ENCODE data around the gene RTP3. TPM values are rescaled to one million over a fixed set of nuclear protein-coding genes. Genes with fewer than 3 reads are reported as not detected.

Gene RTP3
- total RNA-seq, 4 donors from 2014 or later, result not detected

DNA sequence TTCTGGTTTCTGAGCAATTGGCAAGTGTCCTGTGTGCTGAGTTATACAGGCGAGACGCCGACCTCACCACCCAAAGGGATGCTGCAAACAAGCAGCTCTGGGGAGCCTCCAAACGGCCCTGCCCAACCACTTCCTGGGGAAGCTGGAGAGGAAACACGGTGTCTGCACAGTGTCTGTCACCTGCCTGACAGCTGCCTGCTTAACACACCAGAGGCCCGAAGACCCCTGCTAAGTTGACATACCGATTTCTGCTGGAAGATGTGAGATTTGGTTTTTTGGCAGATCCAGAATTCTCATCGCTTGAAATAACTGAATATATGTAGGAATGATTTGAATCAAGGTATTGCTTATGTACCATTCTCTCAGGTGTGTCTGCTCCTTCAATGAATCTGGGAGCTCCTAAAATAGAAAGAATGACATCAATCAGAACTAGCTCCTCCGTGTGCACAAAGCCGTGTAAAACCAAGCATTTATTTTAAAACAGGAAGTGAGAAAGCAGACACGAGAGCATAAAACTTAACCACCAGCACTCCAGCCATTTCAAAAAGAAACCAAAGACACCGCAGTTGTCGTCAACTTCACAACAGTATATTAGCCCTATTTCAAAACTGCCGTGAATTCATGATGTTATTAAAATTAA lies 41.1 kb downstream of the RTP3 start:
- Histone ChIP-seq H3K27me3 (peaks cover 0 to 7% (median 0%) of the 10 kb centered on the region in 4 donors), H3K9me3 (no peaks in the 10 kb centered on the region), H3K4me1 (peaks cover 0 to 4% (median 0%) of the 10 kb centered on the region in 4 donors), H3K4me3 (no peak overlapping the region), H3K36me3 (peaks cover 0 to 35% (median 0%) of the 10 kb centered on the region in 4 donors), H3K27ac (replicated peaks in 1 of 4) (no peak overlapping the region)
- intact Hi-C loops (cut with DNase I), result no loop called here
- peak; percentile 85 for DNase-seq (ENCODE audit: extremely low spot score)
- 42% methylated on average over 14 of the region's 14 CpGs for WGBS
- TF ChIP-seq EP300 (IDR thresholded peaks at IDR 0.05), result no peak
- TF ChIP-seq, protein P1, sequence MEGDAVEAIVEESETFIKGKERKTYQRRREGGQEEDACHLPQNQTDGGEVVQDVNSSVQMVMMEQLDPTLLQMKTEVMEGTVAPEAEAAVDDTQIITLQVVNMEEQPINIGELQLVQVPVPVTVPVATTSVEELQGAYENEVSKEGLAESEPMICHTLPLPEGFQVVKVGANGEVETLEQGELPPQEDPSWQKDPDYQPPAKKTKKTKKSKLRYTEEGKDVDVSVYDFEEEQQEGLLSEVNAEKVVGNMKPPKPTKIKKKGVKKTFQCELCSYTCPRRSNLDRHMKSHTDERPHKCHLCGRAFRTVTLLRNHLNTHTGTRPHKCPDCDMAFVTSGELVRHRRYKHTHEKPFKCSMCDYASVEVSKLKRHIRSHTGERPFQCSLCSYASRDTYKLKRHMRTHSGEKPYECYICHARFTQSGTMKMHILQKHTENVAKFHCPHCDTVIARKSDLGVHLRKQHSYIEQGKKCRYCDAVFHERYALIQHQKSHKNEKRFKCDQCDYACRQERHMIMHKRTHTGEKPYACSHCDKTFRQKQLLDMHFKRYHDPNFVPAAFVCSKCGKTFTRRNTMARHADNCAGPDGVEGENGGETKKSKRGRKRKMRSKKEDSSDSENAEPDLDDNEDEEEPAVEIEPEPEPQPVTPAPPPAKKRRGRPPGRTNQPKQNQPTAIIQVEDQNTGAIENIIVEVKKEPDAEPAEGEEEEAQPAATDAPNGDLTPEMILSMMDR (IDR thresholded peaks at IDR 0.05), result no peak
- TF ChIP-seq POLR2A (IDR thresholded peaks at IDR 0.05; ENCODE audit: low read depth), result no peak
- TF ChIP-seq POLR2AphosphoS5 (IDR thresholded peaks at IDR 0.05), result no peak

- Histone ChIP-seq H3K4me3 (no peak overlapping the region), H3K4me1 (peaks cover 0 to 4% (median 0%) of the 10 kb centered on the region in 4 donors), H3K27me3 (peaks cover 0 to 7% (median 0%) of the 10 kb centered on the region in 4 donors), H3K36me3 (peaks cover 0 to 40% (median 0%) of the 10 kb centered on the region in 4 donors), H3K27ac (replicated peaks in 1 of 4) (no peak overlapping the region), H3K9me3 (no peaks in the 10 kb centered on the region)
- 92% methylated on average over 9 of the region's 9 CpGs for WGBS
- no peak for TF ChIP-seq POLR2A (IDR thresholded peaks at IDR 0.05; ENCODE audit: low read depth)
- no peak for TF ChIP-seq EP300 (IDR thresholded peaks at IDR 0.05)
- TF ChIP-seq, protein P1 (IDR thresholded peaks at IDR 0.05), result no peak
- no peak for TF ChIP-seq POLR2AphosphoS5 (IDR thresholded peaks at IDR 0.05)
- intact Hi-C loops (cut with DNase I), result no loop called here
- DNase-seq (ENCODE audit: extremely low spot score), result peak; percentile 3
Measured at GRCh38 chr3:46539443-46540005, 41.7 kb downstream of the RTP3 start.

DNA sequence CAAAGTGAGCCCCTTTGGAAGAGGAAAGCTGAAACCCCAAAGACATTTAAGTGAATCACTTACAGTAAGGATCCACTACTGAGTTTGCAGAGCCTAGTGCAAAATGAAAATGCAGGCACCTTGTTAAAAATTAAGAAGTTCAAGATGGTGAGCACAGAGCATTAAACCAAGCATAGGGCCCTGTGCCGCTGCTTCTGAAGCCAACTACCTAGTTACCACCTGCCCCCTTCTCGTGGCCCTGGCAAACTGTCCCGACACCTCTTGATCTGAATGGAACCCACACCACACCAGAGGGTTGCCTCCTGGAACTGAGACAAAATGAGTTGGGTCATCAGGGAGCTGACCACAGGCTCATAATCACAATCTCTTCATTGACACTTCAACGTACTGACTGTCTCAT lies 42.8 kb downstream of the RTP3 start:
- peak; percentile 66 for DNase-seq (ENCODE audit: extremely low spot score)
- Histone ChIP-seq H3K4me3 (no peak overlapping the region), H3K4me1 (peaks cover 0 to 4% (median 0%) of the 10 kb centered on the region in 4 donors), H3K27me3 (peaks cover 0 to 7% (median 0%) of the 10 kb centered on the region in 4 donors), H3K27ac (replicated peaks in 1 of 4) (no peak overlapping the region), H3K36me3 (peaks cover 0 to 45% (median 0%) of the 10 kb centered on the region in 4 donors), H3K9me3 (no peaks in the 10 kb centered on the region)
- intact Hi-C loops (cut with DNase I), result no loop called here
- no peak for TF ChIP-seq EP300 (IDR thresholded peaks at IDR 0.05)
- no peak for TF ChIP-seq POLR2A (IDR thresholded peaks at IDR 0.05; ENCODE audit: low read depth)
- no peak for TF ChIP-seq POLR2AphosphoS5 (IDR thresholded peaks at IDR 0.05)
- TF ChIP-seq, protein P1 (IDR thresholded peaks at IDR 0.05), result no peak
- 89% methylated on average over 4 of the region's 4 CpGs for WGBS

- 64% methylated on average over 1 of the region's 1 CpG for WGBS
- H3K36me3 ChIP-seq, result peaks cover 0 to 33% (median 0%) of the 10 kb centered on the region in 4 donors
- intact Hi-C loops (cut with DNase I), result no loop called here
- no peak overlapping the region for H3K27ac ChIP-seq (replicated peaks in 1 of 4)
- H3K4me3 ChIP-seq, result no peak overlapping the region
- TF ChIP-seq, protein P1 (IDR thresholded peaks at IDR 0.05), result no peak
- TF ChIP-seq POLR2A (IDR thresholded peaks at IDR 0.05; ENCODE audit: low read depth) (no peak), EP300 (IDR thresholded peaks at IDR 0.05) (no peak), POLR2AphosphoS5 (IDR thresholded peaks at IDR 0.05) (no peak)
- peaks cover 0 to 4% (median 0%) of the 10 kb centered on the region in 4 donors for H3K4me1 ChIP-seq
- H3K27me3 ChIP-seq, result peaks cover 0 to 1% (median 0%) of the 10 kb centered on the region in 4 donors
- no peaks in the 10 kb centered on the region for H3K9me3 ChIP-seq
- DNase-seq (ENCODE audit: extremely low spot score), result no peak
Measured at GRCh38 chr3:46541835-46542234, 44.1 kb downstream of the RTP3 start.
